H9 (cell line): ENCODE results near the gene WDR20. TPM values are rescaled to one million over a fixed set of nuclear protein-coding genes. Genes with fewer than 3 reads are reported as not detected.

Experiments
- DNase-seq: peaks from one replicate; pipeline ENCODE4 v3.0.0-alpha.2; 2017
- H2AFZ ChIP-seq: one replicate; pipeline ENCODE4 v1.6.1; 2013; ENCODE audit warnings: mild to moderate bottlenecking, low read length, control low read depth, moderate library complexity
- H2AK5ac ChIP-seq: 2 replicates; pipeline ENCODE4 v1.6.1; 2013; ENCODE audit warnings: low read length, control low read depth, mixed read lengths; ENCODE audit not compliant: insufficient read length
- H2BK120ac ChIP-seq: one replicate; pipeline ENCODE4 v1.6.1; 2013; ENCODE audit warnings: low read depth, mild to moderate bottlenecking, low read length, control low read depth, inconsistent platforms; ENCODE audit not compliant: poor library complexity, severe bottlenecking
- H2BK12ac ChIP-seq: 2 replicates; pipeline ENCODE4 v1.6.1; 2013; ENCODE audit warnings: low read length, control low read depth, mixed read lengths, low read depth; ENCODE audit not compliant: insufficient read length
- H2BK15ac ChIP-seq: 2 replicates; pipeline ENCODE4 v1.6.1; 2013; ENCODE audit warnings: low read depth, low read length, control low read depth
- H2BK20ac ChIP-seq: one replicate; pipeline ENCODE4 v1.6.1; 2013; ENCODE audit warnings: low read depth, mild to moderate bottlenecking, low read length, control low read depth, inconsistent platforms; ENCODE audit not compliant: poor library complexity, severe bottlenecking
- H2BK5ac ChIP-seq: 2 replicates; pipeline ENCODE4 v1.6.1; 2013; ENCODE audit warnings: low read length, control low read depth, mixed read lengths; ENCODE audit not compliant: insufficient read length
- H3K14ac ChIP-seq: 2 replicates; pipeline ENCODE4 v1.6.1; 2013; ENCODE audit warnings: low read length, control low read depth; ENCODE audit not compliant: insufficient read depth
- H3K18ac ChIP-seq: 2 replicates; pipeline ENCODE4 v1.6.1; 2013; ENCODE audit warnings: low read depth, mild to moderate bottlenecking, mixed read lengths, low read length, control low read depth; ENCODE audit not compliant: insufficient read length
- H3K23ac ChIP-seq: 2 replicates; pipeline ENCODE4 v1.6.1; 2013; ENCODE audit warnings: low read length, control low read depth, mixed read lengths, low read depth; ENCODE audit not compliant: insufficient read length
- H3K23me2 ChIP-seq: 2 replicates; pipeline ENCODE4 v1.6.1; 2013; ENCODE audit warnings: low read depth, mild to moderate bottlenecking, mixed read lengths, low read length, control low read depth; ENCODE audit not compliant: insufficient read length, poor library complexity, severe bottlenecking
- H3K27ac ChIP-seq: 2 replicates; pipeline ENCODE4 v1.5.1; 2013; ENCODE audit warnings: low read length, control low read depth, mixed read lengths, low read depth; ENCODE audit not compliant: insufficient read length
- H3K27me3 ChIP-seq: 2 replicates; pipeline ENCODE4 v1.6.1; 2013; ENCODE audit warnings: low read length, control low read depth, inconsistent platforms; ENCODE audit not compliant: insufficient read depth
- H3K4ac ChIP-seq: 2 replicates; pipeline ENCODE4 v1.6.1; 2013; ENCODE audit warnings: low read depth, mild to moderate bottlenecking, control low read depth, inconsistent platforms, low read length, moderate library complexity
- H3K4me1 ChIP-seq: 2 replicates; pipeline ENCODE4 v1.6.1; 2013; ENCODE audit warnings: low read length, control low read depth, inconsistent platforms; ENCODE audit not compliant: insufficient read depth
- H3K4me2 ChIP-seq: 2 replicates; pipeline ENCODE4 v1.6.1; 2013; ENCODE audit warnings: low read length, control low read depth, mixed read lengths; ENCODE audit not compliant: insufficient read length, insufficient read depth
- H3K56ac ChIP-seq: 2 replicates; pipeline ENCODE4 v1.6.1; 2013; ENCODE audit warnings: low read depth, mild to moderate bottlenecking, mixed read lengths, low read length, control low read depth; ENCODE audit not compliant: insufficient read length
- H3K79me1 ChIP-seq: 2 replicates; pipeline ENCODE4 v1.6.1; 2013; ENCODE audit warnings: low read depth, mild to moderate bottlenecking, moderate library complexity, low read length, control low read depth, inconsistent platforms; ENCODE audit not compliant: insufficient read depth, poor library complexity, severe bottlenecking
- H3K79me2 ChIP-seq: 2 replicates; pipeline ENCODE4 v1.6.1; 2013; ENCODE audit warnings: low read length, control low read depth, inconsistent platforms; ENCODE audit not compliant: insufficient read depth
- H3K9ac ChIP-seq: 2 replicates; pipeline ENCODE4 v1.6.1; 2013; ENCODE audit warnings: low read length, control low read depth, mixed read lengths; ENCODE audit not compliant: insufficient read length; ENCODE audit errors: extremely low read depth
- H3K9me3 ChIP-seq: one replicate; pipeline ENCODE4 v1.6.1; 2013; ENCODE audit warnings: low read depth, low read length, inconsistent platforms; ENCODE audit not compliant: control insufficient read depth
- H3T11ph ChIP-seq: one replicate; pipeline ENCODE4 v1.6.1; 2013; ENCODE audit warnings: mild to moderate bottlenecking, low read length, control low read depth, inconsistent platforms
- H4K20me1 ChIP-seq: one replicate; pipeline ENCODE4 v1.6.1; 2013; ENCODE audit not compliant: control insufficient read depth, insufficient read length, insufficient read depth
- H4K5ac ChIP-seq: 2 replicates; pipeline ENCODE4 v1.6.1; 2013; ENCODE audit warnings: low read depth, mild to moderate bottlenecking, mixed read lengths, low read length, control low read depth; ENCODE audit not compliant: insufficient read length
- H4K8ac ChIP-seq: replicated peaks from 2 replicates; pipeline ENCODE4 v1.6.1; 2013; ENCODE audit warnings: low read length, control low read depth, mixed read lengths, low read depth; ENCODE audit not compliant: insufficient read length
- H4K91ac ChIP-seq: 2 replicates; pipeline ENCODE4 v1.6.1; 2013; ENCODE audit warnings: low read depth, mild to moderate bottlenecking, moderate library complexity, mixed read lengths, low read length, control low read depth; ENCODE audit not compliant: insufficient read length
- H3K27ac Mint-ChIP-seq, 3 experiments: 2 replicates in 2 of 3; 3 replicates in 1 of 3; pipeline ENCODE4 v1.8.0; 2020 to 2021; ENCODE audit warnings: mixed read lengths in 3 of 3, mild to moderate bottlenecking in 1 of 3, moderate library complexity in 1 of 3
- H3K27me3 Mint-ChIP-seq: 2 replicates; pipeline ENCODE4 v1.8.0; 2021; ENCODE audit warnings: low read depth, mild to moderate bottlenecking, moderate library complexity, mixed read lengths
- H3K36me3 Mint-ChIP-seq, 3 experiments: 2 replicates in 2 of 3; 3 replicates in 1 of 3; pipeline ENCODE4 v1.8.0; 2020 to 2021; ENCODE audit warnings: low read depth in 3 of 3, mixed read lengths in 3 of 3; ENCODE audit not compliant: insufficient read depth in 1 of 3
- H3K4me1 Mint-ChIP-seq, 2 experiments: 2 replicates each; pipeline ENCODE4 v1.8.0; 2020; ENCODE audit warnings: mixed read lengths in 2 of 2
- H3K4me3 Mint-ChIP-seq, 2 experiments: 2 replicates in 1 of 2; 3 replicates in 1 of 2; pipeline ENCODE4 v1.8.0; 2020 to 2021; ENCODE audit warnings: mild to moderate bottlenecking in 2 of 2, mixed read lengths in 2 of 2, moderate library complexity in 1 of 2
- H3K9me3 Mint-ChIP-seq, 2 experiments: 2 replicates in 1 of 2; 3 replicates in 1 of 2; pipeline ENCODE4 v1.8.0; 2020; ENCODE audit warnings: mild to moderate bottlenecking in 2 of 2, mixed read lengths in 2 of 2, moderate library complexity in 1 of 2
- WGBS: extraction: QIAGEN DNeasy Blood & Tissue Kit; methylation state at CpG from one replicate; pipeline ENCODE4 v1.1.7; 2013; ENCODE audit warnings: missing lambda C conversion rate, low lambda C conversion rate, mixed read lengths; ENCODE audit not compliant: insufficient read length; ENCODE audit errors: extremely low coverage; 5-methylcytosine and 5-hydroxymethylcytosine counted together
- total RNA-seq: library from RNA; stranded (reverse); gene quantifications from 2 replicates; pipeline ENCODE4 v1.2.1, GENCODE V29; 2021
- TF ChIP-seq, protein P1 (sequence below): fragments of 200-600 bp; sonication (generic); conservative IDR thresholded peaks from 3 replicates; pipeline ENCODE4 v1.8.0; 2021; ENCODE audit warnings: antibody characterized with exemption, mild to moderate bottlenecking

Gene WDR20
- total RNA-seq, 1 experiment from 2014 or later = 31.6 TPM

DNA sequence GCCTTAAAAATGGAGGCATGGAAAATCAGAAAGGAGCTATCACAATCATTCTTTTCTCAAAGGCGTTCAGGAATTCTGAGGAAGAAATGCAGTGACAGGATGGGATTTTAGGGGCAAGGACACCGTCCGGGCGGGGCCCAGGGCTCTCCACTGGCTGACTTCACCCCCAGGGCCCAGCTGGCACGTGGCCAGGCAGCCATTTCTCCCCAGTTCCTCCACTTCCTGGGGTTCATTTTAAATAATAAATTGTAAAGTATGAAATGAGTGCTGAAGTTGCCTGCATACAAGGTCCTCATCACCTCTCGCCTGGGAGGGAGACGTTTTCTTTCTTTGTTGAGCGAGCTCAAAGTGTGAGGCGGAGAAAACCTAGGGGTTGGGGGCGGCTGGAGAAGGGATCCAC, 73.8 kb downstream of the WDR20 start:
- Mint-ChIP-seq H3K27me3 (no peaks in the 10 kb centered on the region), H3K9me3 (no peaks in the 10 kb centered on the region), H3K27ac (no peak overlapping the region), H3K36me3 (peaks cover 4 to 13% (median 13%) of the 10 kb centered on the region in 3 experiments; a peak in 6 of 7 replicates), H3K4me3 (no peak overlapping the region), H3K4me1 (peaks cover 9 to 34% of the 10 kb centered on the region in 2 experiments)
- H2BK12ac ChIP-seq = no peak overlapping the region
- no peak overlapping the region for H4K5ac ChIP-seq
- no peaks in the 10 kb centered on the region for H4K20me1 ChIP-seq
- no peak overlapping the region for H3K27ac ChIP-seq
- no peak overlapping the region for H2BK120ac ChIP-seq
- no peak overlapping the region for H2AFZ ChIP-seq
- no peaks in the 10 kb centered on the region for H3K23me2 ChIP-seq
- TF ChIP-seq, protein P1, sequence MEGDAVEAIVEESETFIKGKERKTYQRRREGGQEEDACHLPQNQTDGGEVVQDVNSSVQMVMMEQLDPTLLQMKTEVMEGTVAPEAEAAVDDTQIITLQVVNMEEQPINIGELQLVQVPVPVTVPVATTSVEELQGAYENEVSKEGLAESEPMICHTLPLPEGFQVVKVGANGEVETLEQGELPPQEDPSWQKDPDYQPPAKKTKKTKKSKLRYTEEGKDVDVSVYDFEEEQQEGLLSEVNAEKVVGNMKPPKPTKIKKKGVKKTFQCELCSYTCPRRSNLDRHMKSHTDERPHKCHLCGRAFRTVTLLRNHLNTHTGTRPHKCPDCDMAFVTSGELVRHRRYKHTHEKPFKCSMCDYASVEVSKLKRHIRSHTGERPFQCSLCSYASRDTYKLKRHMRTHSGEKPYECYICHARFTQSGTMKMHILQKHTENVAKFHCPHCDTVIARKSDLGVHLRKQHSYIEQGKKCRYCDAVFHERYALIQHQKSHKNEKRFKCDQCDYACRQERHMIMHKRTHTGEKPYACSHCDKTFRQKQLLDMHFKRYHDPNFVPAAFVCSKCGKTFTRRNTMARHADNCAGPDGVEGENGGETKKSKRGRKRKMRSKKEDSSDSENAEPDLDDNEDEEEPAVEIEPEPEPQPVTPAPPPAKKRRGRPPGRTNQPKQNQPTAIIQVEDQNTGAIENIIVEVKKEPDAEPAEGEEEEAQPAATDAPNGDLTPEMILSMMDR = no peak
- H3K18ac ChIP-seq = no peak overlapping the region
- no peak overlapping the region for H2BK5ac ChIP-seq
- no peak overlapping the region for H3K56ac ChIP-seq
- H3K4me1 ChIP-seq = no peaks in the 10 kb centered on the region
- H3K9ac ChIP-seq = no peak overlapping the region
- no peak overlapping the region for H3T11ph ChIP-seq
- H3K4me2 ChIP-seq = no peak overlapping the region
- H4K8ac ChIP-seq = no peak overlapping the region
- no peaks in the 10 kb centered on the region for H3K9me3 ChIP-seq
- H3K14ac ChIP-seq = no peak overlapping the region
- H2AK5ac ChIP-seq = no peak overlapping the region
- no peak for DNase-seq
- no peaks in the 10 kb centered on the region for H3K27me3 ChIP-seq
- H3K23ac ChIP-seq = no peak overlapping the region
- no peaks in the 10 kb centered on the region for H3K79me2 ChIP-seq
- no peak overlapping the region for H4K91ac ChIP-seq
- H3K4ac ChIP-seq = no peak overlapping the region
- H3K79me1 ChIP-seq = no peaks in the 10 kb centered on the region
- no CpG with 5 or more reads among the region's 10 CpGs for WGBS
- no peak overlapping the region for H2BK15ac ChIP-seq
- H2BK20ac ChIP-seq = no peak overlapping the region
